GM19240 (cell line): Measurements from ENCODE around the gene IMPA2.
A peak's percentile ranks its signal among the peaks of the same experiment; 100 is the strongest.
"Not testable (repeated sequence)": the region's sequence is repeated elsewhere in the genome, so short reads cannot be mapped to it uniquely, and the experiment has no call there.

Source experiments
- DNase-seq: peaks from one replicate; pipeline ENCODE4 v3.0.0; 2011; ENCODE audit warnings: low spot score; ENCODE audit not compliant: insufficient read length

The IMPA2 gene

DNA sequence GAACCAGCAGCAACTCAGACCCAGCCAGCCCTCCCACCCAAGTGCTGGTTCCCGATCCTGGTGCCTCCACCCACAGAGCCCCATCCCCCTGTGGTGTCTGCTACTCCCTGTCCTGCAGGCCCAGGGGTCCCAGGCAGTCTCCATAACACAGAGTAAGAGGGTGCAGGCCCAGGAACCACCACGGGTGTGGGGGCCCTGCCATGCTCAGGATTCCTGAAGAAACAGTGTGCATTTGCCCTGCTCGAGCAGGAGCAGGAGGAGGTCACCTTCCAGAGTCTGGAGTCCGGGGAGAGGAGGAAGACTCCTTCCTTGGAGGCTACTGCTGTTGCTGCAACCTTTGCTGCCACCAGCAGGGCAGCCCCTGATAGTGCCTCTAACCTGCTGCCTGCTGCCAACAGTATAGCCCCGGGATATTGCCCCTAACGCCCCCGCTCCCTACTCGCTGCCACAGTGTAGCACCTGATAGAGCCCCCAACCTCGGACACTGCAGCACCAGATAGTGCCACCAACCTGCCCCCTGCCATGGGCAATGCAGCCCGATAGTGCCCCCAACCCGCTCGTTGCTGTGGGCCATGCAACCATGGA is 65.5 kb downstream of the IMPA2 start:
- no peak for DNase-seq

GRCh38 chr18:12048010-12048826 is 66.9 kb downstream of the IMPA2 start:
- DNase-seq, result no peak

DNA sequence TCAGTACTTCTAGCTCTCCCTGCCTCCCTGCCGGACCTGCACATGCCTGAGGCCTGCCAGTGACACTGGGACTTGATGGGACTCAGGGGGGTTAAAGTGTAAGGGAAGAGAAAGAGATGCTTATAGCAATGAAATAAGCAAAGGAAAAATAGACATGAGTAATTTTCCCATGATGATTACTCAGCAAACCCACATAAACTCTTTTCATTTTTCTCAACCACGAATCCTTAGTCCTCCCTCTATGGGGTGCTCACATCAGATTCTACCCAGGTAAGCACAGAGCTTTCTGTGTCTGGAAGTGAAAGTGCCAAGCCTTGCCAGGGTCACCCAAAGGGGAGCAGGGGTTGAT is 67.5 kb downstream of the IMPA2 start:
- no peak for DNase-seq

- no peak for DNase-seq
These were observed 68.9 kb downstream of the IMPA2 start for GRCh38 chr18:12049978-12050811.

DNA sequence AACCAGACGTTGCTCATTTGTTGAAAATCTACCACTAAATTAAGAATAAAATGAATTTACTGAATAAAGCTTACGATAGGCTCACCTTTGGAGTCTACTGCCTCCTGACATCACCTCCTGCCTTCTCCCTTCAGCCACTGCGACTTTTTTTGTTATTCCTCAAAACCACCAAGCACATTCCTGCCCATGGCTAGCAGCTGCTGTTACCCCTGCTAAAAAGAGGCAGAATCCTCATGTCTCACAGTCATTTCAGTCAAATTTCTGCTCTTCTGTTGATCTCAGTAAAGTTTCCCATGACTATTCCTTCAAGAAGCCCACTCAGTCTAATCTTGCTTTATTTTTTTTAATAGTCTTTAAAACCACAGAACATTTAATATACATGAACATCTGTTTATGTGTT is 71.6 kb downstream of the IMPA2 start:
- DNase-seq, result no peak

- peak; percentile 32 for DNase-seq
These were observed 72.0 kb downstream of the IMPA2 start for GRCh38 chr18:12053289-12053688.

DNA sequence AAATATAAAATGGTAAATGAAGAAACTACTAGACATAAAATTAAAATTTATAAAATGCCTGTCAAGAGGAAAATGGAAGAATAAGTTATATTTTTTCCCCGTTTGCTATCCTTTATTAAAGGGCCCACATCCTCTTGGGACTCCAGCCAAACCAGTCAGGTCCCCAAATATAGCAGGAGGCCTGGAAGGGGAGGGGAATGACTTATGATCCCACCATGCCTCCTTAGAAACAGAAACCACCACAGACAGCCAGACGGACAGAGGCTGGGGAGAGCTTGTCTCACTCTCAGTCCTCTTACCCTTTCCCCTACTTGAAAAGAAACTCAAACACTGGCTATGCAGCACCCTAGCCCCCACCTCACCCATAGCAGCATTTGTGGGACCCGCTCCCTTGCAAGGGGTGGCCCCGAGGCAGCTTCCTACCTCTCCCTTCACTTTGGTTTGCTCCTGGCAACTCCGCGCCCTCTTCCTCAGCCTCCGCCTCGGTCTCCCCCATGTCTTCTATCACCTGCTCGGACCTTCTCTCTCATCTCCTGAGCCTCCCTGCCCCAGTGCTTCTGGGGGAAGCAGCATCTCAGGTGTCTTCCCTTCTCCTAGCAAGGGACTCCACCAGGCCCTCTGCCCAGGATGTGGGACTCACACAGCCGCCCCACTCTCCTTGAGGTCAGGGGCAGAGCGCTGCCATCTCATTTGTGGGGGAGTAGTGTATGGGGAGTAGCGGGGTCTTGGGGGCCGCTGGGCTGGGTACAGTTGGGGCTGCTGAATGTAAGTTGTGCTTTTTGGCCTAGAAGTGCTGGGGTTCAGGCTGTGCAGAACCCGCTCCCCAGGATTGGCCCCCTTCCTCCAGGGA is 75.0 kb downstream of the IMPA2 start:
- DNase-seq, result no peak

DNA sequence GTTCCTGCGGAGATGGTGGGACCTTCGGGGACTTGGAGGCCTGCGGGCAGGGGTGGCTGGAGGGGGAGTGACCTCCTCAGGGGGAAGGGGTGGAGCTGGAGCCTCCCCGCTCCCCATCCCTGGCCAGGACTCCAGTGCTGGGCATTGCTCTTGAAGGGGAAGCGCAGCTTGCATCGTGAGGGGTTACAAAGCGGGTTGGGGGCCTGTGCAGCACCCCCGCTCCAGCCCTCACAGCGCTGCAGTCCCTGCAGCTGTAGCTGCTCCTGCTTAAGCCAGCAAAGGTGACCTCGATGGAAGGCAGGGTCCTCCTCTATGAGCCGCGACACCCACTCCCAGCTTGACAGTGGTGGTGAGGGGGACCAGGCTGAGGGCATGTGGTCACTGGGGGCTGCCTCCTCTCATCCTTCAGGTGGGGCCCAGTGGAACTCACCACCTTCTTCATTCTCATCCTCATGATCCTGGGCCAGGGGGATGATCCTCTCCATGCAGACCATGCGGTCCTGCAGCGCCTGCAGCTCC is 75.6 kb downstream of the IMPA2 start:
- DNase-seq, result no peak

GRCh38 chr18:12057419-12058039 is 76.2 kb downstream of the IMPA2 start:
- DNase-seq, result no peak

DNA sequence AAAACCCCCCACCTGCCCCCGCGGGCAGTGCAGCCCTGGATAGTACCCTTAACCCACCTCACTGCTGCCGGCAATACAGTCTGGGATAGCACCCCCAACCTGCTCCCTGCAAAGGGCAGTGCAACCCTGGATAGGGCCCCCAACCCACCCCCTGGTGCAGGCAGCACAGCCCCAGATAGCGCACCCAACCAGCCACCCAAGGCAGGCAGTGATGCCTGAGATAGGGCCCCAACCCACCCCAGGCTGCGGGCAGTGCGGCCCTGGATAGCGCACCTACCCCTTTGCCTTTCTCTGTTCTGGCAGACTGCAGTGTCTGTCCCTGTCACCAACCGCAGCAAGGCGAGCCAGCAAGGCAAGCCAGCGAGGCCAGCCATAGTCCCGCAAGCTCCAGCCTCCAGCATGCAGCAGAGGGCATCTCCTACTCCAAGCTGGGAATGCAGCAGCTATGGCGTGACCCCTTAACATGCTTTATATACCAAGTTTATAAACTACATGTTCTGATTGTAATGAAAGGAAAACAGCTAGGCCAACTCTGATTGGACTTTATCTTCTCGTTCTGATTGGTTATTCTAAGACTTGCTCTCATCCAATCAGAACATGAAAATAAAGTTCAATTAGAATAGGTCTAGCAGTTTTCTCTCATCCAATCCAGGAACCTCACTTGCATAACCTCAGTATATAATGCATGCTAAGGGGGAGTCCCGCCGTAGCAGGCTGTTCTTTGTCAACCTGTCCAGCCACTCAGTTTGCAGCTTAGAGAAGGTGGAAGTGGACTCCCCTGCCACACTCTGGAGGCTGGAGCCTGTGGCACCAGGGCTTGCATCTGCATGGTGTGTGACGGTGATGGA is 78.3 kb downstream of the IMPA2 start:
- DNase-seq, result no peak

- no peak for DNase-seq
These were observed 79.0 kb downstream of the IMPA2 start for GRCh38 chr18:12060182-12060870.

- no peak for DNase-seq
These were observed 80.4 kb downstream of the IMPA2 start for GRCh38 chr18:12061685-12062084.

DNA sequence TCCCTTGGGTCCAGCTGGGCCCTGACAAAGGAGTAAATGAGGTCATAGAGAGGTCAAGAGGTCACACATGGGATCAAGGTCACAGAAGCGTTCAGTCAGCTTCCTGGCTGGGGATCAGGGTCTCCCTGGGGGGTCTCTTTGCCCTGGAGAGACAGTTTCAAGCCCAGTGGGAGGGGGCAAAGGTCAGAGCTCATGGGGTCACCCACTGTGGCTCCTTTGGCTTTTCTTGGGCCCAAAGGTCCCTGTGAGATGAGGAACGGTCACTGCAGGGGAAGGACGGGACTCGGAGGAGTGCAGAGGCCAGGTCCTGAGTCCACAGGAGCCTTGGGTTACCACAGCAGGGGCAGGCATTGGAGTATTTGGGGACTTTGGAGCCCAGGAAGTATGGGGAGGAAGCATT is 81.7 kb downstream of the IMPA2 start:
- no peak for DNase-seq

DNA sequence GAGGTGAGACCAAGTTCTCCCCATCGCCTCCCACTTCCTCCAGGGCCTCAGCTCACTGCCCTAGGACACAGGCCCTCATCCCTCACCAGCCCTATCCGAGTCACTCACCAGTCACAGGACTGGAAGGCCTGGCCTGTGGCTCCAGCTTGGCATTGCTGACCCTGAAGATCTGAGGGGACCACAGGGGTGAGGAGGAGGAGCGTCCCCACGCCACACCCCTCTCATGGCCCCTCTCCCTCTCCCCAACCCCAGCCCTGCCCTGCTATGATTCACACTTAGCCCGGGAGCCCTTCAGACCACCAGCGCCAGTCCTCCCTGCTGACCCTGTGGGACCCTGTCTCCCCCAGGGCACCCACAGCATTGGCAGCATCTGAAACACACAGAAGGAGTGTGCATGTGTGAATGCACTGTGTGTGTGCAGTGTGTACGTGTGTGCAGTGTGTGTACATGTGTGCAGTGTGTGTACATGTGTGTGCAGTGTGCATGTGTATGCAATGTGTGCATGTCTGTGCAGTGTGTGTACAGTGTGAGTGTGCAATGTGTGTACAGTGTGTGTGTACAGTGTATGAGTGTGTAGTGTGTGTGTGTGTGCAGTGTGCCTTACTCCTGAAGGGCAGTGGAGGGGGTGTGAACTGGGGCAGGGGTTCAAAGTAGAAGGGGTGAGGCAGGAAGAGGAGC is 82.9 kb downstream of the IMPA2 start:
- no peak for DNase-seq

DNA sequence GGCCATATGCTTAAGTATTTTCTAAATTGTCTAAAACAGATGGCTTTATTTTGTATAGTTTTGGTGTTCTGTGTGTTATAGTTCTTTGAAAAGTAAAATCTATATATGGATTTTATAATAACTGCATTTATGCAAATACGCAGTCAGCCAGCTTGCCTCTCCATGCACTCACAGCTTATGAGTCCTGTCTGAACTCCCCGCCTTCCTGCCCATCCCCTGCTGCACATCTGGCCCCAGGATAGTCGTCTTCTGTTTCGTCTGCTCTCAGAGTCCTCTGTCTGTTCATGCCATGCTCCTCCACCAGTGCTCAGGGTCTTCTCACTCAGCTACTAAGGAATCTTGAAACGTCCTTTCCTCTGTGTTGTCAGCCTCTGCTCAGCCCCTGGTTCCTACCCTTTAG is 84.1 kb downstream of the IMPA2 start:
- DNase-seq, result no peak

DNA sequence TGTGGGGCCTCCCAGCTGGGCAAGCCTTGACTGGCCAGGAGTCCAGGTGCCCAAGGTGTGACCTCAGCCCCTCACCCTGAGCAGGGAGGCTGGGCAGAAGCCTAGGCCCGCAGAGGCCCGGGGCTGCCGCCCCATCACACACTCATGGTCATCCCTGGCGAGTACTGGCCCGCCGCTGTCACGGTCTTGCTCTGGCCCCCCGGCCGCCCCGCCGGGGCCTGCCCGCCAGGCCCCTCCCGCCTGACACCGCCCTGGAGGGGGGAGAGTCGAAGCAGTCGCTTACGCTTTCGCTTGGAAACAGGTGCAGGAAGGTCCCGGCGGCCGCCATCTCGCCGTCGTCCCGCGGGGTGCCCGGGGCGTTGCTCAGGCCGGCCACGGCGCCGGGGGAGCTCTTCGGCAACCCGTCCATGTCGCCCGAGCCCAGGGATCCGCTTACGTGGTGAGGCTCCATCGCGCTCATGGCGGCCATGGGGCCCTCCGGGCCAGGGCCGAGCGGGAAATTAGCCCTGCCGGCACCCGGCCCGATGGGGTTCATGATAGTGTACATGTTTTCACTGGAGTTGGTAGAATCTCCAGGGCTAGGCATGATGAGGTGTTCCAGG is 85.7 kb downstream of the IMPA2 start:
- DNase-seq, result no peak

DNA sequence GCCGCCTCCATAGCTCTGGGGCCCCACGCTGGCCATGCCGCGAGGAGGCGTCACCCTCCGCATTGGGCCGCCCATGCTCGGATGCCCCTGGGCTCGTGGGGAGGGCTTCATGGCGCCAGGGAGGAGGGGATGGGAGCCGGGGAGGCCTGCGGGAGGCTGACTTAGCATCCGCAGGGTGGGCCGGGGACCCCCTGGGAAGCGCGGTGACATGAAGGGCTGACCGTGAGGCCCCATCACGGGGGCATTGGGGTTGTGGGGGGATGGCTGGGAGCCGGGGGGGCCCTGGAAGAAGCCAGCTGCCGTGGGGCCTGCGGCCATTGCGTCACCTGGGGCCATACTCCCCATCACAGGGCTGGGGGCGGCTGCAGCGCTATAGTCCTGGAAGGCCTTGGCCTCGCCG is 86.4 kb downstream of the IMPA2 start:
- no peak for DNase-seq

- not testable (repeated sequence) for DNase-seq
These were observed 87.1 kb downstream of the IMPA2 start for GRCh38 chr18:12068316-12068949.
